ENCODE data around the gene ABCB11. TPM values are rescaled to one million over a fixed set of nuclear protein-coding genes. Genes with fewer than 3 reads are reported as not detected.

Gene ABCB11
- total RNA-seq, 1 donor from 2014 or later, result not detected

- Mint-ChIP-seq H3K9me3 (ENCODE audit: unreplicated experiment) (peaks cover 18% of the 10 kb centered on the region), H3K4me3 (ENCODE audit: unreplicated experiment) (no peak overlapping the region), H3K4me1 (ENCODE audit: unreplicated experiment) (no peaks in the 10 kb centered on the region), H3K27me3 (ENCODE audit: unreplicated experiment) (peaks cover 41% of the 10 kb centered on the region), H3K27ac (ENCODE audit: unreplicated experiment) (no peak overlapping the region), H3K36me3 (ENCODE audit: unreplicated experiment) (peaks cover 5% of the 10 kb centered on the region)
- no peak for TF ChIP-seq CTCF (IDR thresholded peaks at IDR 0.05)
- DNase-seq (ENCODE audit: extremely low spot score, unreplicated experiment), result no peak
Observed at GRCh38 chr2:168952424-168952823, 78.7 kb downstream of the ABCB11 start.

- peaks cover 18% of the 10 kb centered on the region for H3K9me3 Mint-ChIP-seq (ENCODE audit: unreplicated experiment)
- no peaks in the 10 kb centered on the region for H3K4me1 Mint-ChIP-seq (ENCODE audit: unreplicated experiment)
- no peak for TF ChIP-seq CTCF (IDR thresholded peaks at IDR 0.05)
- H3K27me3 Mint-ChIP-seq (ENCODE audit: unreplicated experiment), result peaks cover 42% of the 10 kb centered on the region
- H3K36me3 Mint-ChIP-seq (ENCODE audit: unreplicated experiment), result peaks cover 5% of the 10 kb centered on the region
- no peak overlapping the region for H3K27ac Mint-ChIP-seq (ENCODE audit: unreplicated experiment)
- no peak overlapping the region for H3K4me3 Mint-ChIP-seq (ENCODE audit: unreplicated experiment)
- no peak for DNase-seq (ENCODE audit: extremely low spot score, unreplicated experiment)
Observed at GRCh38 chr2:168951871-168952270, 79.3 kb downstream of the ABCB11 start.

GRCh38 chr2:168949324-168949723 lies 81.8 kb downstream of the ABCB11 start:
- H3K4me1 Mint-ChIP-seq (ENCODE audit: unreplicated experiment), result no peaks in the 10 kb centered on the region
- H3K27ac Mint-ChIP-seq (ENCODE audit: unreplicated experiment), result no peak overlapping the region
- H3K36me3 Mint-ChIP-seq (ENCODE audit: unreplicated experiment), result peaks cover 3% of the 10 kb centered on the region
- TF ChIP-seq CTCF (IDR thresholded peaks at IDR 0.05), result no peak
- H3K27me3 Mint-ChIP-seq (ENCODE audit: unreplicated experiment), result peaks cover 40% of the 10 kb centered on the region
- H3K4me3 Mint-ChIP-seq (ENCODE audit: unreplicated experiment), result no peak overlapping the region
- peaks cover 16% of the 10 kb centered on the region for H3K9me3 Mint-ChIP-seq (ENCODE audit: unreplicated experiment)
- no peak for DNase-seq (ENCODE audit: extremely low spot score, unreplicated experiment)

- Mint-ChIP-seq H3K36me3 (ENCODE audit: unreplicated experiment) (no peaks in the 10 kb centered on the region), H3K27ac (ENCODE audit: unreplicated experiment) (no peak overlapping the region), H3K4me3 (ENCODE audit: unreplicated experiment) (no peak overlapping the region), H3K9me3 (ENCODE audit: unreplicated experiment) (peaks cover 13% of the 10 kb centered on the region), H3K27me3 (ENCODE audit: unreplicated experiment) (peaks cover 42% of the 10 kb centered on the region), H3K4me1 (ENCODE audit: unreplicated experiment) (no peaks in the 10 kb centered on the region)
- peak; percentile 57 for TF ChIP-seq CTCF (IDR thresholded peaks at IDR 0.05)
- no peak for DNase-seq (ENCODE audit: extremely low spot score, unreplicated experiment)
Observed at GRCh38 chr2:168948621-168949212, 82.4 kb downstream of the ABCB11 start.

- Mint-ChIP-seq H3K9me3 (ENCODE audit: unreplicated experiment) (no peaks in the 10 kb centered on the region), H3K36me3 (ENCODE audit: unreplicated experiment) (no peaks in the 10 kb centered on the region), H3K4me3 (ENCODE audit: unreplicated experiment) (no peak overlapping the region), H3K4me1 (ENCODE audit: unreplicated experiment) (no peaks in the 10 kb centered on the region), H3K27me3 (ENCODE audit: unreplicated experiment) (peaks cover 31% of the 10 kb centered on the region), H3K27ac (ENCODE audit: unreplicated experiment) (no peak overlapping the region)
- no peak for TF ChIP-seq CTCF (IDR thresholded peaks at IDR 0.05)
- no peak for DNase-seq (ENCODE audit: extremely low spot score, unreplicated experiment)
Observed at GRCh38 chr2:168945508-168945907, 85.6 kb downstream of the ABCB11 start.

All from osteocyte (in vitro differentiated cells).